ENCODE results near the gene PHACTR4. TPM values are rescaled to one million over a fixed set of nuclear protein-coding genes. Genes with fewer than 3 reads are reported as not detected.

The PHACTR4 gene
- total and polyA plus RNA-seq, 2 of the 13 experiments (the other 11 are each of a cell fraction or from before 2014, with no cell fraction given), result 13.9 to 17.1 TPM

GRCh38 chr1:28505406-28506187 is 136.1 kb downstream of the PHACTR4 start, which contains the start of gene RCC1 (continued):
- TF ChIP-seq ZNF598 (CRISPR knock-in tag; IDR thresholded peaks at IDR 0.05; ENCODE audit: borderline replicate concordance) (no peak), NR2F6 (IDR thresholded peaks at IDR 0.05) (no peak), NR2F6 (CRISPR knock-in tag; IDR thresholded peaks at IDR 0.05) (peak; percentile 17; the same call in 1 of the 2 replicates), BCL6 (CRISPR knock-in tag; IDR thresholded peaks at IDR 0.05) (no peak), ZBTB25 (CRISPR knock-in tag; IDR thresholded peaks at IDR 0.05) (peak; percentile 64), ZNF781 (CRISPR knock-in tag; IDR thresholded peaks at IDR 0.05; ENCODE audit: borderline replicate concordance, not compliant biosample characterization) (peak; percentile 70), PHF8 (CRISPR knock-in tag; IDR thresholded peaks at IDR 0.05) (peak; percentile 84), ZFP91 (CRISPR knock-in tag; IDR thresholded peaks at IDR 0.05; ENCODE audit: borderline replicate concordance) (peak; percentile 50; the same call in 1 of the 2 replicates), PLSCR1 (CRISPR knock-in tag; IDR thresholded peaks at IDR 0.05; ENCODE audit: borderline replicate concordance) (no peak), MED13 (CRISPR knock-in tag; IDR thresholded peaks at IDR 0.05) (peak; percentile 53; the same call in 1 of the 2 replicates), ZNF609 (CRISPR knock-in tag; IDR thresholded peaks at IDR 0.05; ENCODE audit: borderline replicate concordance) (no peak), HOXD1 (CRISPR knock-in tag; IDR thresholded peaks at IDR 0.05) (no peak), SAP130 (CRISPR knock-in tag; IDR thresholded peaks at IDR 0.05; ENCODE audit: low read depth) (peak; percentile 82), ZBTB38 (CRISPR knock-in tag; IDR thresholded peaks at IDR 0.05) (peak; percentile 74), ZSCAN9 (CRISPR knock-in tag; IDR thresholded peaks at IDR 0.05; ENCODE audit: borderline replicate concordance) (peak; percentile 70), KMT2B (CRISPR knock-in tag; IDR thresholded peaks at IDR 0.05) (peak; percentile 67; the same call in 1 of the 2 replicates), CEBPB (IDR thresholded peaks at IDR 0.05; ENCODE audit: borderline replicate concordance, low read depth, low read length) (no peak), ZNF18 (CRISPR knock-in tag; IDR thresholded peaks at IDR 0.05; ENCODE audit: insufficient replicate concordance) (no peak), CCDC6 (CRISPR knock-in tag; IDR thresholded peaks at IDR 0.05) (peak; percentile 44; the same call in 1 of the 2 replicates), HMG20B (CRISPR knock-in tag; conservative IDR thresholded peaks at IDR 0.05) (0 out of 2 replicates have a peak, but pooled peaks have one; percentile 6)
